GM23248 (cell line): ENCODE data around the gene PCK2. TPM values are rescaled to one million over a fixed set of nuclear protein-coding genes. Genes with fewer than 3 reads are reported as not detected.

Source experiments
- DNase-seq: peaks from one replicate; pipeline ENCODE4 v3.0.0-alpha.2; 2015
- H2AFZ ChIP-seq: fragments of 200-600 bp; sonication (generic); 2 replicates; pipeline ENCODE4 v1.6.1; 2016; ENCODE audit warnings: antibody characterized with exemption
- H3F3A ChIP-seq: fragments of 200-600 bp; sonication (generic); 2 replicates; pipeline ENCODE4 v1.6.1; 2016; ENCODE audit warnings: mild to moderate bottlenecking, antibody characterized with exemption, mixed run types; ENCODE audit not compliant: insufficient read depth
- H3K27ac ChIP-seq: fragments of 200-600 bp; sonication (generic); 2 replicates; pipeline ENCODE4 v1.5.1; 2016; ENCODE audit warnings: mild to moderate bottlenecking
- H3K27me3 ChIP-seq: fragments of 200-600 bp; sonication (generic); replicated peaks from 2 replicates; pipeline ENCODE4 v1.6.1; 2016; ENCODE audit warnings: mild to moderate bottlenecking; ENCODE audit not compliant: insufficient read depth
- H3K36me3 ChIP-seq: fragments of 200-600 bp; sonication (generic); 2 replicates; pipeline ENCODE4 v1.6.1; 2016; ENCODE audit warnings: low read depth, mild to moderate bottlenecking
- H3K4me1 ChIP-seq: fragments of 200-600 bp; sonication (generic); 2 replicates; pipeline ENCODE4 v1.6.1; 2016; ENCODE audit warnings: mild to moderate bottlenecking; ENCODE audit not compliant: insufficient read depth
- H3K4me2 ChIP-seq: fragments of 200-600 bp; sonication (generic); one replicate; pipeline ENCODE4 v1.6.1; 2016; ENCODE audit warnings: mild to moderate bottlenecking; ENCODE audit not compliant: unreplicated experiment
- H3K4me3 ChIP-seq: fragments of 200-600 bp; sonication (generic); 2 replicates; pipeline ENCODE4 v1.5.1; 2016; ENCODE audit warnings: mild to moderate bottlenecking
- H3K79me2 ChIP-seq: fragments of 200-600 bp; sonication (generic); 2 replicates; pipeline ENCODE4 v1.6.1; 2016; ENCODE audit warnings: mild to moderate bottlenecking; ENCODE audit not compliant: insufficient read depth
- H3K9ac ChIP-seq: fragments of 200-600 bp; sonication (generic); 2 replicates; pipeline ENCODE4 v1.6.1; 2016; ENCODE audit warnings: mild to moderate bottlenecking
- H3K9me2 ChIP-seq: fragments of 200-600 bp; sonication (generic); 2 replicates; pipeline ENCODE4 v1.6.1; 2016; ENCODE audit warnings: mixed run types, mild to moderate bottlenecking, moderate library complexity; ENCODE audit not compliant: insufficient read depth
- H3K9me3 ChIP-seq: fragments of 200-600 bp; sonication (generic); one replicate; pipeline ENCODE4 v1.6.1; 2017; ENCODE audit warnings: low read depth
- H4K20me1 ChIP-seq: fragments of 200-600 bp; sonication (generic); 2 replicates; pipeline ENCODE4 v1.6.0; 2016; ENCODE audit not compliant: insufficient read depth
- EZH2 ChIP-seq: fragments of 200-600 bp; sonication (generic); IDR thresholded peaks from 2 replicates; pipeline ENCODE4 v1.6.1; 2018; ENCODE audit warnings: antibody characterized with exemption, mild to moderate bottlenecking; ENCODE audit not compliant: insufficient read depth, poor library complexity, severe bottlenecking
- EZH2phosphoT487 ChIP-seq: fragments of 200-600 bp; sonication (generic); IDR thresholded peaks from 2 replicates; pipeline ENCODE4 v1.6.1; 2018; ENCODE audit warnings: antibody characterized with exemption, moderate library complexity, mild to moderate bottlenecking, low read depth; ENCODE audit not compliant: insufficient read depth
- WGBS, 2 experiments: methylation state at CpG; one replicate each; pipeline ENCODE4 v1.1.6; 2015 to 2017; ENCODE audit warnings: low lambda C conversion rate in 2 of 2, low coverage in 1 of 2; ENCODE audit errors: missing lambda C conversion rate in 2 of 2; 5-methylcytosine and 5-hydroxymethylcytosine counted together
- in situ Hi-C: fragments of 300-500 bp; cut with MboI; formaldehyde crosslinking; loops from 2 replicates; pipeline ENCODE4 v1.15.0; 2020
- polyA plus RNA-seq: library from polyadenylated mRNA; unstranded; fragments of >200 nt; fragmentation: Nextera tagmentation; extraction: Ambion mirVana; gene quantifications from 2 replicates; pipeline ENCODE4 v1.2.1, GENCODE V29; 2016
- total RNA-seq: library from RNA; depleted of rRNA; stranded (reverse); fragments of >200 nt; shearing (Covaris generic); gene quantifications from 2 replicates; pipeline ENCODE4 v1.2.3, GENCODE V29; 2014

PCK2 gene
- total and polyA plus RNA-seq, 2 experiments from 2014 or later = 84.3 to 148 TPM

DNA sequence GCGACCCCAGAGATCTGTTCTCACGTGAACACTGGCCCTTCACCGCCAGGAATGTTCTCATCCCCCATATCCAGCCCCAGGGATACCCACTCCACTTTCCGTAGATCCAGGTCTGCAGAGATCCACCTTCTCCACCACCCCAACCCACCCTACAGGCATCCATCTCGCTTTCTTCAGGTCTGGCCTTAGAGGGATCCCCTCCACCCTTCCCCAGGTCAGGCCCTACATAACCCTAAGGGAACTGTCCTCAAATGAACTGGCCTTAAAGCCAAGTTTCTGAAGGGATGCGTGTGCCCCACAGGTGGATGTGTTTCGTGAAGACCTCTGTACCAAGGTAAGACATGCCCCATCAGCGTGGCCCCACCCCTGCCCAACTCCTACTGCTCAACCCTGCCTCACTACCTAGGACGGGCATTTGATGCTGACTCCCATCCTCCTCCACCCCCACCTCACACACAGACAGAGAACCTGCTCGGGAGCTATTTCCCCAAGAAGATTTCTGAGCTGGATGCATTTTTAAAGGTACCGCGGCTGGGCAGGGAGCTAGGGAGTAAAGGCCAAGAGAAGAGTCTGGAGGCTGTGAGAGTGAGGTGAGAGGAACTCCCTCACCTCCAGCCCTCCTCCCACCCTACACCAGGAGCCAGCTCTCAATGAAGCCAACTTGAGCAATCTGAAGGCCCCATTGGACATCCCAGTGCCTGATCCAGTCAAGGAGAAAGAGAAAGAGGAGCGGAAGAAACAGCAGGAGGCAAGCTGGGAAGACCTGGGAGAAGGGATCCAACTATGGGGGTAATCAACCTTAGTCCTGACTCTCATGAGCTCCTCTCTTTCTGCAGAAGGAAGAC is 42.8 kb downstream of the PCK2 start:
- H3K27ac ChIP-seq = no peak overlapping the region
- H3K4me2 ChIP-seq = peak overlapping the region; percentile 87

DNA sequence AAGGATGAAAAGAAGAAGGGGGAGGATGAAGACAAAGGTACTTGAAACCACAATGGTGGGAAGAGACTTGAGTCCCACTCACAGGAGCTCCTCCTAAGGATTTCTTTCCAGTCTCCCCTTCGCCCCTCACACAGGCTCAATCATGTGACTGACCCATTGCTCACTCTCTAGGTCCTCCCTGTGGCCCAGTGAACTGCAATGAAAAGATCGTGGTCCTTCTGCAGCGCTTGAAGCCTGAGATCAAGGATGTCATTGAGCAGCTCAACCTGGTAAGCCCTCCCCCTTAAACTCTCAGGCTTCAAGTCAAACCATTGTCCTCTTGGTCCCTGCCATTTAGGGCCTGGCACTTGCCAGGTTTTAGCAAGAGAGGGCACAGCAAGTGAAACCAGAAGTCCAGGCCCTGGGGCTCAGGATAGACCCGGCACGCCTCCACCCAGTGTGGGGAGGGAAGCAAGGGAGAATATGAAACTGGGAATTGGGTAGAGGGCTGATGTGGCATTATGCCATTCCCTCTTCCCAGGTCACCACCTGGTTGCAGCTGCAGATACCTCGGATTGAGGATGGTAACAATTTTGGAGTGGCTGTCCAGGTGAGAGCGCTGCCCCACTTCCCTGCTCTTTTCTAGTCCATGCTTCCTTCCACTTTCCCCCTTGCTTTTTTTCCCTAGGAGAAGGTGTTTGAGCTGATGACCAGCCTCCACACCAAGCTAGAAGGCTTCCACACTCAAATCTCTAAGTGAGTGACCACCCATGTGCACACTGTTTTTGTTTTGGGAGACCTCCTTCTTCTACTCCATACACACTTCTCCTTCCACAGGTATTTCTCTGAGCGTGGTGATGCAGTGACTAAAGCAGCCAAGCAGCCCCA is 43.7 kb downstream of the PCK2 start:
- in situ Hi-C loops = no loop called here
- Histone ChIP-seq H3K4me3 (no peak overlapping the region), H3F3A (peaks cover 9% of the 10 kb centered on the region)

More for the DNA sequence above, 42.8 kb downstream of the PCK2 start:
- Histone ChIP-seq H3K4me3 (peak overlapping the region; percentile 90), H3K27me3 (no peaks in the 10 kb centered on the region), H3K9me2 (no peaks in the 10 kb centered on the region), H3K9me3 (no peaks in the 10 kb centered on the region), H3K9ac (peak overlapping the region; percentile 93), H3F3A (peaks cover 2% of the 10 kb centered on the region), H3K79me2 (peaks cover 45% of the 10 kb centered on the region), H4K20me1 (no peaks in the 10 kb centered on the region), H2AFZ (peak overlapping the region; percentile 95; the same call in 1 of the 2 replicates), H3K36me3 (peaks cover 12% of the 10 kb centered on the region; the same call in 1 of the 2 replicates), H3K4me1 (peaks cover 14% of the 10 kb centered on the region; the same call in 1 of the 2 replicates)
- TF ChIP-seq EZH2 (no peak), EZH2phosphoT487 (no peak)
- in situ Hi-C loops = no loop called here
- 42 to 43% methylated on average over 13 of the region's 13 CpGs for WGBS, 2 experiments
- no peak for DNase-seq

DNA sequence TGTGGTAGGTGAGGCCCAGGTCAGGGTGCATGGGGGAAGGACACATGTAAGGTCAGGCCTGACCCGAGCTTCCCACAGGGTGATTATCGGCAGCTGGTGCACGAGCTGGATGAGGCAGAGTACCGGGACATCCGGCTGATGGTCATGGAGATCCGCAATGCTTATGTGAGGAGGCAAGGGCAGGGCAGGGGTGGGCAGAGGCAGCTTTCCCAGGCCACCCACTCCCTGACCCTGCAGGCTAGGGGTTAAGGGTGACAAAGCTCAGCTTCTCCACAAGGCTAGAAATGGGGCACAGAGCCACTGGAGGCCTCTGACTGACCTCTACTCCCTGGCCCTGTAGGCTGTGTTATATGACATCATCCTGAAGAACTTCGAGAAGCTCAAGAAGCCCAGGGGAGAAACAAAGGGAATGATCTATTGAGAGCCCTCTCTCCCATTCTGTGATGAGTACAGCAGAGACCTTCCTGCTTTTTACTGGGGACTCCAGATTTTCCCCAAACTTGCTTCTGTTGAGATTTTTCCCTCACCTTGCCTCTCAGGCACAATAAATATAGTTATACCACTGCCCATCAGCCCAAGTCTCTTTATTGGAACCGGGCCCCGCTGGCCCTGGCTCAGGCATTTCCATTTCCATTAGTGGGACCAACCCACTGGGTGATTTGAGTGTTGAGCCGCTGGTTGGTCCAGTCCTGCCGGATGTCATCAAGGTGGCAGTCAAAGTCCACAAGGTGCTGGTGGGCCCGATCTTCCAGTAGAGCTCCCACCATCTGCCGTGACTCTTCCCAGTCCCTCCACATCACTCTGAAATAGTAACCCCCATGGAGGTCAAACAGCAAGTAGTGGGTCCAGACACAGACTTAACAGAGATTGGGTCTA is 44.5 kb downstream of the PCK2 start:
- TF ChIP-seq EZH2phosphoT487 (no peak), EZH2 (no peak)
- WGBS, 2 experiments = 87 to 88% methylated on average over 13 of the region's 13 CpGs
- Histone ChIP-seq H4K20me1 (no peaks in the 10 kb centered on the region), H3F3A (peaks cover 17% of the 10 kb centered on the region), H3K36me3 (peaks cover 12% of the 10 kb centered on the region; the same call in 1 of the 2 replicates), H2AFZ (no peak overlapping the region), H3K27me3 (no peaks in the 10 kb centered on the region), H3K9me3 (no peaks in the 10 kb centered on the region), H3K4me2 (no peak overlapping the region), H3K4me3 (no peak overlapping the region), H3K4me1 (peaks cover 25% of the 10 kb centered on the region), H3K79me2 (peaks cover 45% of the 10 kb centered on the region), H3K27ac (no peak overlapping the region), H3K9me2 (no peaks in the 10 kb centered on the region), H3K9ac (no peak overlapping the region)
- DNase-seq = no peak
- in situ Hi-C loops = no loop called here

More for the DNA sequence above, 43.7 kb downstream of the PCK2 start:
- no peaks in the 10 kb centered on the region for H3K9me3 ChIP-seq
- H3K79me2 ChIP-seq = peaks cover 45% of the 10 kb centered on the region
- no peak overlapping the region for H2AFZ ChIP-seq
- no peak overlapping the region for H3K9ac ChIP-seq
- H3K27ac ChIP-seq = no peak overlapping the region
- no peaks in the 10 kb centered on the region for H3K27me3 ChIP-seq
- H3K9me2 ChIP-seq = no peaks in the 10 kb centered on the region
- WGBS, 2 experiments = 81 to 88% methylated on average over 8 of the region's 8 CpGs
- TF ChIP-seq EZH2phosphoT487 (no peak), EZH2 (no peak)
- peaks cover 18% of the 10 kb centered on the region; the same call in 1 of the 2 replicates for H3K4me1 ChIP-seq
- peaks cover 12% of the 10 kb centered on the region; the same call in 1 of the 2 replicates for H3K36me3 ChIP-seq
- no peak for DNase-seq
- no peaks in the 10 kb centered on the region for H4K20me1 ChIP-seq
- H3K4me2 ChIP-seq = no peak overlapping the region
